Measurements from ENCODE around the gene DSCAM. TPM values are rescaled to one million over a fixed set of nuclear protein-coding genes. Genes with fewer than 3 reads are reported as not detected.

The DSCAM gene
- total RNA-seq, 1 donor: not detected

GRCh38 chr21:40152476-40152875 is 694.5 kb downstream of the DSCAM start:
- no peak for DNase-seq (ENCODE audit: low read depth)
- H3K4me3 ChIP-seq (ENCODE audit: low read depth, low read length): no peak overlapping the region
- no peak for TF ChIP-seq CTCF (IDR thresholded peaks at IDR 0.05; ENCODE audit: insufficient read depth, low read length)

- no peak for DNase-seq (ENCODE audit: low read depth)
- no peak overlapping the region for H3K4me3 ChIP-seq (ENCODE audit: low read depth, low read length)
- no peak for TF ChIP-seq CTCF (IDR thresholded peaks at IDR 0.05; ENCODE audit: insufficient read depth, low read length)
These were observed 695.3 kb downstream of the DSCAM start for GRCh38 chr21:40151611-40152010.

- DNase-seq (ENCODE audit: low read depth): no peak
- no peak overlapping the region for H3K4me3 ChIP-seq (ENCODE audit: low read depth, low read length)
- TF ChIP-seq CTCF (IDR thresholded peaks at IDR 0.05; ENCODE audit: insufficient read depth, low read length): no peak
These were observed 700.6 kb downstream of the DSCAM start for GRCh38 chr21:40146216-40146837.

- DNase-seq (ENCODE audit: low read depth): peak; percentile 14
- peak; percentile 43 for TF ChIP-seq CTCF (IDR thresholded peaks at IDR 0.05; ENCODE audit: insufficient read depth, low read length)
- no peak overlapping the region for H3K4me3 ChIP-seq (ENCODE audit: low read depth, low read length)
These were observed 703.0 kb downstream of the DSCAM start for GRCh38 chr21:40143822-40144525.

- DNase-seq (ENCODE audit: low read depth): no peak
- H3K4me3 ChIP-seq (ENCODE audit: low read depth, low read length): no peak overlapping the region
- no peak for TF ChIP-seq CTCF (IDR thresholded peaks at IDR 0.05; ENCODE audit: insufficient read depth, low read length)
These were observed 705.3 kb downstream of the DSCAM start for GRCh38 chr21:40141621-40142020.

- no peak for TF ChIP-seq CTCF (IDR thresholded peaks at IDR 0.05; ENCODE audit: insufficient read depth, low read length)
- no peak overlapping the region for H3K4me3 ChIP-seq (ENCODE audit: low read depth, low read length)
These were observed 706.3 kb downstream of the DSCAM start for GRCh38 chr21:40140675-40141074.

More at GRCh38 chr21:40140675-40141074, 706.3 kb downstream of the DSCAM start:
- no peak for DNase-seq (ENCODE audit: low read depth)
